VCaP (cell line): ENCODE results near the gene MALL.
"Not testable (repeated sequence)": the region's sequence is repeated elsewhere in the genome, so short reads cannot be mapped to it uniquely, and the experiment has no call there.

Experiments used
- H3K27ac ChIP-seq: fragments of 450-650 bp; 2 replicates; pipeline ENCODE4 v1.5.1; 2017
- TF ChIP-seq, protein P1 (sequence below): fragments of 450-650 bp; conservative IDR thresholded peaks from 2 replicates; pipeline ENCODE4 v1.5.1; 2017; ENCODE audit warnings: mild to moderate bottlenecking, moderate library complexity

MALL gene

DNA sequence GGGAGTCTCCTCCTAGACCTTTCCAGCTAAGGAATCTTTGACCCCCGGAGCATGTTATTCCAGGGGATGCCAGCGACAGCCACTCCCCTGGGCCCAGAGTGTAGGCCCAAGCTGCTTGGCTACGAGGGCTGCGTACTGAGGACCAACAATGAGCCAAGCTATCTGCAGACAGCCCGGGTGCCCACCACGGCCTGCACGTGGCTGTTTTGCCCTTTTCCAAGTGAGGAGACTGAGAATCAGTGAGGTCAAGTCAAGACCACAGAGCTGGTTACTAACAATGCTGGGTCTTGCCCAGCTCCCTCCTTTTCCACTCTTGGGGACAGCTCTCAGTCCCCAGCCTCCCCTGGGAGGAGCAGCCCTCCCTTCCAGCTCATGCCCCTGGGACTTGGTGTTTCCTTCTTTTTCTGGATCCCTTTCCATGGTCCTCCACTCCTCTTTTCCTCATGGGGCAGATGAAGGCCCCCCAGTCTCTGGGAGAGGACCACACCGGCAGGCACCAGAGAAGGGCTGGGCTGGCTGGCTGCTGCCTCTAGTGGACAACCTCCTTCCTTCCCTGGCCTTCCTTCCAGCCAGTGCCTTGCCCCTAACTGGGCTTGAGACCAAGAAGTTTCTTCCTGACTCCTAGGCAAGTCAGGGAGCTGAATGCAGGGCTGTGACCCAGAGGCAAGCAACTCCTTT is 550 bp upstream of the MALL start:
- TF ChIP-seq, protein P1, sequence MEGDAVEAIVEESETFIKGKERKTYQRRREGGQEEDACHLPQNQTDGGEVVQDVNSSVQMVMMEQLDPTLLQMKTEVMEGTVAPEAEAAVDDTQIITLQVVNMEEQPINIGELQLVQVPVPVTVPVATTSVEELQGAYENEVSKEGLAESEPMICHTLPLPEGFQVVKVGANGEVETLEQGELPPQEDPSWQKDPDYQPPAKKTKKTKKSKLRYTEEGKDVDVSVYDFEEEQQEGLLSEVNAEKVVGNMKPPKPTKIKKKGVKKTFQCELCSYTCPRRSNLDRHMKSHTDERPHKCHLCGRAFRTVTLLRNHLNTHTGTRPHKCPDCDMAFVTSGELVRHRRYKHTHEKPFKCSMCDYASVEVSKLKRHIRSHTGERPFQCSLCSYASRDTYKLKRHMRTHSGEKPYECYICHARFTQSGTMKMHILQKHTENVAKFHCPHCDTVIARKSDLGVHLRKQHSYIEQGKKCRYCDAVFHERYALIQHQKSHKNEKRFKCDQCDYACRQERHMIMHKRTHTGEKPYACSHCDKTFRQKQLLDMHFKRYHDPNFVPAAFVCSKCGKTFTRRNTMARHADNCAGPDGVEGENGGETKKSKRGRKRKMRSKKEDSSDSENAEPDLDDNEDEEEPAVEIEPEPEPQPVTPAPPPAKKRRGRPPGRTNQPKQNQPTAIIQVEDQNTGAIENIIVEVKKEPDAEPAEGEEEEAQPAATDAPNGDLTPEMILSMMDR, result peak; percentile 55
- peak overlapping the region; percentile 57 for H3K27ac ChIP-seq

DNA sequence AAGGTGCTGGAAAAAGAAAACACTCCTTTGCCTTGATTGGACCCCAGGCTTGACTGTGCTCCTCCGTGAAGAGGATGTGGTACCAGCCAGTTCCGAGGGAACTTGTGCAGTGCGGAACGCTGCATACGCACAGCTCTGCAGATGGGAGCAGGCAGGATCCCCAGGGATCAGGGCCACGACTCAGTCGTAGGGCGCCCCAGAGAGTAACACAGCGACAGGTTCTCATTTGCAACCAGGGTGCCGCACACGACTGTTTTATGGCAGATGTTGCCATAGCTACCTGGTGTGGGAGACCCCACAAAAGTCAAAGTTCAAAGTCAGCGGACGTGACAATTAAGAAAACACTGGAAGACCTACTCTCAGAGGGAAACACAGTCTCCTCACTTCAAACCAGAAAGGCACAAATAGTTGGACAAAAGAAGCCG is 779 bp downstream of the MALL start:
- TF ChIP-seq, protein P1, result no peak

DNA sequence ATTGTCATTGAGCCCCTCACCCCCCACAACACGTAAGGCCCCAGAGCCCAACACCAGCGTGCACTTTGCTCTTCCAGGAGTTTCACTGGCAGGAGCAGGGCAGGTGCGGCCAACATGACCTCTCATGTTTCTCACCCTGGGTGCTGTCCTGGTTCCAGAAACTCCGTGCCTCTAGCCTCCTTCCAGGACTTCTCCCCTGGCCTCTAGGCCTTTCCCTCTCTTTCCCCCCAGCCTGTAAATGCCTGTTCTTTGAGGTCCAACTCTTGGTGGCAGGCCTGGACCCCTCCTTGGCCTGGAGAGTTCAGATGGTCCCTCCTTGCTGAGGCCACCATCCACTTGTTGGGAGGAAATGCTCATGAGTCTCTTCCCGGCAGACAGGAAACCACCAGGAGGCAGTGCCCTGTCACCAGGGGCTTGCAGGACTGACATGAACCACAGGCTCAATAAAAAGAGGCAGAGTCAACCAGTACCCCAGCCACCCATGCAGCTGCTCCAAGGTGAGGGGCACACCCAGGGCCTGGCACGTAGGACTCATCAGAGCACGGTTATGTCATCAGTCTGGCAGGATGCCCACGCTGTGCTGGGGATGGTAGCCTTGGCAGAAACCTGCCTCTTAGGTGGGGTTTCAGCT is 1.5 kb downstream of the MALL start:
- TF ChIP-seq, protein P1, result no peak
- no peak overlapping the region for H3K27ac ChIP-seq

More for the DNA sequence above, 779 bp downstream of the MALL start:
- H3K27ac ChIP-seq, result no peak overlapping the region

DNA sequence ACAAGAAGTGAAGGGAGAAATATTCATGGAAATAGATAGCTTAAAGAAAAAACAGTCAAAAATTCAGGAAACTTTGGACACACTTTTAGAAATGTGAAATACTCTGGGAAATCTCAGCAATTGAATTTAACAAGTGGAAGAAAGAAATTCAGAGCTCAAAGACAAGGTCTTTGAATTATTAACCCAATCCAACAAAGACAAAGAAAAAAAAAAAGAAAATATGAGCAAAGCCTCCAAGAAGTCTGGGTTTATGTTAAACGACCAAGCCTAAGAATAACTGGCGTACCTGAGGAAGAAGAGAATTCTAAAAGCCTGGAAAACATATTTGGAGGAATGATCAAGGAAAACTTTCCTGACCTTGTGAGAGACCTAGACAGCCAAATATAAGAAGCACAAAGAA is 7.3 kb downstream of the MALL start:
- not testable (repeated sequence) for H3K27ac ChIP-seq

DNA sequence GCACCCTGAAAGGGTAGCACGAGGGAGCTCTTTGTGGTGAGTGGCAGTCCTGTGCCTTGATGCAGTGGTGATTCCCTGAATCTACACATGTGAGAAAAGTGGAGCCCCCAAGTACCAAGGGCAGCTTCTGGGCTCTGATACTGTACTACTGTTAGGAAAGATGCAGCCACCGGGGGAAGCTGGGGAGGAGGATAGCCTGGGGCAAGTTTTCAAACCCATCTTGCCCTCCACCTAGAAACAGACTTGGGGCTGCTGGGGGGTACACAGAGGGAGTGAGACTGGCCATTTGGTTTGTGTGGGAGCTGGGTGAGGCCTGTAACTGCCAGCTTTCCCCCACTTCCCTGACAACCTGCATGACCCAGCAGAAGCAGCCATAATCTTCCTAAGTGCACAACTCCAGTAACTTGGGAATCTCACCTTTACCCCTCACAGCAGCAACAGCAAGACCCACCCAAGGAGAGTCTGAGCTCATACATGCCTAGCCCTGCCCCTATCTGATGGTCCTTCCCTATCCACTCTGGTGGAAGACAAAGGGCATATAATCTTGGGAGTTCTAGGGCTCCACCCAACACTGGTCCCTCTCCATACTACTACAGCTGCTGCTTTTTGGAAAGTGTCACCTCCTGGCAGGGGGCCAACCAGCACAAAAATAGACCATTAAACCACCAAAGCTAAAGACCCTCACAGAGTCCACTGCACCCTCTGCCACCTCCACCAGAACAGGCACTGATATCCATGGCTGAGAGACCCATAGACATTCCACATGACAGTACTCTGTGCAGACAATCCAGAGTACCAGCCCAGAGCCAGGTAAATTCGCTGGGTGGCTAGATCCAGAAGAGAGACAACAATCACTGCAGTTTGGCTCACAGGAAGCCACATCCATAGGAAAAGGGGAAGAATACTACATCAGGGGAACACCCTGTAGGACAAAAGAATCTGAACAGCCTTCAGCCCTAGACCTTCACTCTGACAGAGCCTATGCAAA is 8.2 kb downstream of the MALL start:
- TF ChIP-seq, protein P1, result no peak
- peak overlapping the region; percentile 75 for H3K27ac ChIP-seq

DNA sequence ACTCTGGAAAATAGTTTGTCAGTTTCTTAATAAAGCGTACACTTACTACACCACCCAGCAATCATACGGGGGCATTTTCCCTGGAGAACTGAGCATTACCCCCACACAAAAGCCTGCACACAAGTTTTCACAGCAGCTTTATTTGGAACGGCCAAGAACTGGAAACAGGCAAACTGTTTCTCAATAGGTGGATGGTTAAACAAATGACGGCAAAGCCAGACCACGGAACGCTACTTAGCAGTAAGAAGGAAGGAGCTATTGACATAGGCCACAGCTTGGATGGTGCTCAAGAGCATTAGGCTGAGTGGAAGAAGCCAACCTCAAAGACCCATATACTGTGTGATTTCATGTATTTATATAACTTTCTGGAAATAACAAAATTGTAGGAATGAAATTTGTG is 9.0 kb downstream of the MALL start:
- peak overlapping the region; percentile 75 for H3K27ac ChIP-seq
- TF ChIP-seq, protein P1, result no peak

DNA sequence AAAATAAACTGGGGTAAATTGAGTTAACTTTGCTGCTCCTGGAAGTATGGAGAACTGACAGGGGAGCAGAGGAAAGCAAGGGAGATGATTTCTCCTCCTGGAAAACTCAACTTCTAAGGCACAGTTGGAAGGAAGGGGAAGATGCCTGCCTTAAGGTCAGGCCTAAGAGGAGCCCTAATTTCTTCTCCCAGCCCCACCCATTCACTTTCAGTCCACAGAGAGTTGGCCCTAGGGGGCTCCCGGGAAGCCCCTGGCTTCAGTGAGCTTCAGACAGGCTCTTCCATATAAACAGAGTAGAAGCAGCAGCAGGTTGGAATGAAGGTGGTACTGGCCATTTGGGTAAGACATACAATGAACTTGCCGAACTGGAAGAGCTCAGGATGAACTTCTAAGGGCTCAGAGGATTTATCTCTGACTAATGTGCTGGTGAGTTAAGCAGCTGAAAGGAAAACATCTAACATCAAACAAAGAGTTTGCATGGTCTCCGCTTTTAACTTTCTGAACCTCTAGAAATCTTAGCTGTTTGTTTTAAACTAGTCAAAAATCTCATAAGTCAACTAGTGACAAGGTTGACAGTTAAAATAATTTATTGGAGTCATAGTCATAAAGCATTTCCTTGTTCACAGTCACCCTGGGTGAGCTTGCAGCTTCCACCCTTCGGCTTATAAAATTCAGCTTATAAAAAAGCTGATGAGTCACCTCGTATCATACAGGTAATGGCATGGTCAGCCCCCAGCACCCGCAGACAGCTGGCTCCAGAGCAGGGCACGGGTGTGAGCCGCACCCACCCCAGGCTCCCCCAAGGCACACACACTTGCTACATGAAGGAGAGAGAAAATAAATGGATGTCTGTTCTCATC is 9.8 kb downstream of the MALL start:
- H3K27ac ChIP-seq, result peak overlapping the region; percentile 75
- TF ChIP-seq, protein P1, result no peak
